BLaER1 (cell line): ENCODE results near the gene SMAD4.

Source experiments
- H3K27ac ChIP-seq: shearing (Covaris generic); formaldehyde crosslinking; 2 replicates; pipeline ENCODE4 v1.8.1; 2022
- H3K27me3 ChIP-seq: shearing (Covaris generic); formaldehyde crosslinking; 2 replicates; pipeline ENCODE4 v1.8.1; 2022
- H3K36me3 ChIP-seq: shearing (Covaris generic); formaldehyde crosslinking; 2 replicates; pipeline ENCODE4 v1.8.1; 2022
- H3K4me1 ChIP-seq: shearing (Covaris generic); formaldehyde crosslinking; 2 replicates; pipeline ENCODE4 v1.8.1; 2022
- H3K4me2 ChIP-seq: shearing (Covaris generic); formaldehyde crosslinking; 2 replicates; pipeline ENCODE4 v1.8.1; 2022
- H3K4me3 ChIP-seq: shearing (Covaris generic); formaldehyde crosslinking; 2 replicates; pipeline ENCODE4 v1.8.1; 2022
- H3K9ac ChIP-seq: shearing (Covaris generic); formaldehyde crosslinking; 2 replicates; pipeline ENCODE4 v1.8.1; 2022
- H3K9me3 ChIP-seq: shearing (Covaris generic); formaldehyde crosslinking; 2 replicates; pipeline ENCODE4 v1.8.1; 2022
- H4K20me1 ChIP-seq: shearing (Covaris generic); formaldehyde crosslinking; 2 replicates; pipeline ENCODE4 v1.8.1; 2022
- Cebpa-rat ChIP-seq: shearing (Covaris generic); IDR thresholded peaks from 2 replicates; pipeline ENCODE4 v1.8.1; 2022

Gene SMAD4

GRCh38 chr18:51120809-51121596, 91.0 kb downstream of the SMAD4 start:
- Histone ChIP-seq H4K20me1 (no peaks in the 10 kb centered on the region), H3K27me3 (no peaks in the 10 kb centered on the region), H3K36me3 (no peaks in the 10 kb centered on the region), H3K4me2 (no peak overlapping the region), H3K27ac (no peak overlapping the region), H3K9ac (no peak overlapping the region), H3K9me3 (peaks cover 61% of the 10 kb centered on the region), H3K4me3 (no peak overlapping the region), H3K4me1 (no peaks in the 10 kb centered on the region)
- no peak for TF ChIP-seq Cebpa-rat

DNA sequence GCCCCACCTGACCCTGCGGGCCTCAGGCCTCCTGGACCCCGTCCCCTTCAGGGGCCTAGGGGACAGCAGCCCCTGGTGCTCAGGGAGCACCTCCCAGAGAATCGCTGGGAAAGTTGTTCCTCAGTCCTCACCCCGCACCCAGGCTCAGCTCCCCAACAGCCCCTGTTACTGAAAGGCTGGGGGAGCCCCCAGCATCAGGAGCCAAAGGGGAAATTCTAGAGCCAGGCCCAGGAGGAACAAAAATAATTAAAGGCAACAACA, 91.5 kb downstream of the SMAD4 start:
- Histone ChIP-seq H4K20me1 (no peaks in the 10 kb centered on the region), H3K9ac (no peak overlapping the region), H3K9me3 (peaks cover 61% of the 10 kb centered on the region), H3K27ac (no peak overlapping the region), H3K4me1 (no peaks in the 10 kb centered on the region), H3K27me3 (no peaks in the 10 kb centered on the region), H3K4me3 (no peak overlapping the region), H3K36me3 (no peaks in the 10 kb centered on the region), H3K4me2 (no peak overlapping the region)
- TF ChIP-seq Cebpa-rat: no peak

DNA sequence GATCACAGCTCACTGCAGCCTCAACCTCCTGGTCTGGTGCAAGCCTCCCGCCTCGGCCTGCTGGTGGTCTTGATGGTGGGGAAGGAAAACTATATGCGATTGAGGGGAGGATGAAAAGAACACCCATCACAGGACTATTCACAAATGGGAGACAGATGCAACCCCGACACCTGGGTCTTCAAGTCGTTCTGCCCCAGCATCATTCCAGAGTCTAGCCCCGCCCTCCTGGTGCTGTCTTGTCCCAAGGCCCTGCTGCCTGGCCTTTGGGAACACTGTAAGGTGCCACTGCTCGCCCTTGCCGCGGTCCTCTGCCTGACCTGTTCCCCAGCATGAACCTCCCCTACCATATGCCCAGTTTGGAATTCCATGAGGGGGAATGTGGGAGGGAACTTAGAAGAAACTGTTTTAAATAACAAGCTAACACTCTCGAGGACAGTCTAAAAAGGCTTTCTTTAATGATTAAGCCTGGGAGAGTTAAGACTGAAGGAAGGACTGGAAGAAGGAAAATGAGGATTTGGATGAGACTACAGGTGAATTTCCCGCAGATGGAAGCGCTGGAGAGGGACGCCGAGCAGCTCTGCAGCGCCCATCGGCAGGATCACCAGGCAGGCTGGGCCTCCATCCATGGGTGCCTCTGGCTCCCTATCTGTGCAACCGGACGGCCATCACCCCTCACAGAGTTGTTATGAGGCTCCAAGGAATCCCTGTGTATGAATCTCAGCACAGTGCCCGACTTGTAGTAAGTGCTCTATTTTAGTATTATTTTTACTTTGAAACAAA, 92.4 kb downstream of the SMAD4 start:
- no peaks in the 10 kb centered on the region for H3K36me3 ChIP-seq
- no peak overlapping the region for H3K9ac ChIP-seq
- no peak for TF ChIP-seq Cebpa-rat
- no peaks in the 10 kb centered on the region for H3K4me1 ChIP-seq
- H3K27ac ChIP-seq: no peak overlapping the region
- no peak overlapping the region for H3K4me3 ChIP-seq
- peaks cover 55% of the 10 kb centered on the region for H3K9me3 ChIP-seq
- no peaks in the 10 kb centered on the region for H4K20me1 ChIP-seq
- no peaks in the 10 kb centered on the region for H3K27me3 ChIP-seq
- no peak overlapping the region for H3K4me2 ChIP-seq

DNA sequence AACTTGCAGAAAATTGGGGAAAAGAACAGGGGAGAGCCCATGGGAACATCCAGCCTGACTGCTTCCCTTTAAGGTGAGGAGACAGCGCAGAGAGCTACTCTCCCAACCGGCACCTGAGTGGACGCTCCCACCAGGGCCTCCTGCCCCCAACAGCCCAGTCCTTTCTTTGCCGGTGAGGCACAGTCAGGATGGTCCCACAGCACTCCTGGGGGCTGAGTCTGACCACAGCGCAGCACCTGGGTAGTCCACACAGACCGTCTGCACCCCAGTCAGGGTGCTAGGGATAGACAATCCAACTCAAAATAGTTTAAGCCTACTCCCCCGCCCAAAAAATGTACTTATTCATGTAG, 93.0 kb downstream of the SMAD4 start:
- Histone ChIP-seq H3K27ac (no peak overlapping the region), H3K9ac (no peak overlapping the region), H3K36me3 (no peaks in the 10 kb centered on the region), H3K4me3 (no peak overlapping the region), H3K4me1 (no peaks in the 10 kb centered on the region), H3K4me2 (no peak overlapping the region), H3K9me3 (peaks cover 50% of the 10 kb centered on the region), H4K20me1 (no peaks in the 10 kb centered on the region), H3K27me3 (no peaks in the 10 kb centered on the region)
- no peak for TF ChIP-seq Cebpa-rat

- Histone ChIP-seq H3K9ac (no peak overlapping the region), H3K36me3 (no peaks in the 10 kb centered on the region), H3K27ac (no peak overlapping the region), H4K20me1 (no peaks in the 10 kb centered on the region), H3K4me2 (no peak overlapping the region), H3K4me3 (no peak overlapping the region), H3K27me3 (no peaks in the 10 kb centered on the region), H3K4me1 (no peaks in the 10 kb centered on the region), H3K9me3 (peaks cover 46% of the 10 kb centered on the region)
- TF ChIP-seq Cebpa-rat: no peak
Measured at GRCh38 chr18:51123481-51123880, 93.5 kb downstream of the SMAD4 start.

DNA sequence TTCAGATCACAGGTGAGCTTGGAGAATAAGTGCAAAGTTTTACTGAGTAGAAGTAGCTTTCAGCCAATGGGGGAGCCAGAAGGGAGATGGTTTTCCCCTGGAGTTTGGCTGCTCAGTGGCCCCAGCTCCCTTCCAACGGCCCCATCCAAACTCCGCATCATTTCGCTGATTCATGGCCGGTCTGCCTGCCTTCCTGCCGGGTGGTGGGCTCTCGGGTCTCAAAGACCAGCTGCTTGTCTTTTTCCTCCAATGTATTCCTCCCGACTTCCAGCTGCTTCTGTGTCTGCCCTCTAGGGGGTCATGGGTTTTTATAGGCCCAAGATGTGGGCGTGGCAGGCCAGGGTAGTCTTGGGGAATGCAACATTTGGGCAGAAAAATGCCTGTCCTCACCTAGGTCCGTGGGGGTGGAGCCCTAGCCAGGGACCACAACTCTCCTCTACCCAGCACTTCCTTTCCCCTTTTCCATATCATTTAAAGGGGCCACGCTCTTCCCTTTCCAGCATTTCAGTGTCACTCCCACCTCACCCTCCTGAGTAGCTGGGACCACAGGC, 94.0 kb downstream of the SMAD4 start:
- peaks cover 42% of the 10 kb centered on the region for H3K9me3 ChIP-seq
- H3K4me1 ChIP-seq: no peaks in the 10 kb centered on the region
- H3K36me3 ChIP-seq: no peaks in the 10 kb centered on the region
- no peak overlapping the region for H3K4me2 ChIP-seq
- no peaks in the 10 kb centered on the region for H3K27me3 ChIP-seq
- no peak overlapping the region for H3K9ac ChIP-seq
- no peaks in the 10 kb centered on the region for H4K20me1 ChIP-seq
- H3K4me3 ChIP-seq: no peak overlapping the region
- no peak overlapping the region for H3K27ac ChIP-seq
- TF ChIP-seq Cebpa-rat: no peak

DNA sequence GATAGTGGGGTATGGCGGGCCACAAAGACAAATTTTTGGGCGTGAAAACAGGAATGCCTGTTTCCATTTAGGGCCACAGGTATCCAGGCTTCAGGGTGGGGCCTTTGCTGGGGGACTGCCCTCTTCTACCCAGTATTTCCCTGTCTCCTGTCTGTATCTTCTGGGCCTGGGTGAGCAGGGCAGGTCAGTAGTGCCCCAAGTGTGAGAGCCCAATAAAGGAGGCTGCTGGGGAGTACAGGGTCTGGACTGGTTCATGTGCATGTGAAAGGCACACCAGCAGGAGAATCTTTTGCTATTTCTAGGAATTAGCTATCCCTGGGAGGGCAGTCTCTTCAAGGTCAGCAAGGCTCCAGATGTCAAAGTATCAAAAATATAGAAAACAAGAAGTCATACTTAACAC, 96.0 kb downstream of the SMAD4 start:
- Histone ChIP-seq H3K4me1 (no peaks in the 10 kb centered on the region), H3K27me3 (no peaks in the 10 kb centered on the region), H4K20me1 (no peaks in the 10 kb centered on the region), H3K9me3 (peaks cover 22% of the 10 kb centered on the region), H3K36me3 (no peaks in the 10 kb centered on the region), H3K4me2 (no peak overlapping the region), H3K4me3 (no peak overlapping the region), H3K9ac (no peak overlapping the region), H3K27ac (no peak overlapping the region)
- no peak for TF ChIP-seq Cebpa-rat

DNA sequence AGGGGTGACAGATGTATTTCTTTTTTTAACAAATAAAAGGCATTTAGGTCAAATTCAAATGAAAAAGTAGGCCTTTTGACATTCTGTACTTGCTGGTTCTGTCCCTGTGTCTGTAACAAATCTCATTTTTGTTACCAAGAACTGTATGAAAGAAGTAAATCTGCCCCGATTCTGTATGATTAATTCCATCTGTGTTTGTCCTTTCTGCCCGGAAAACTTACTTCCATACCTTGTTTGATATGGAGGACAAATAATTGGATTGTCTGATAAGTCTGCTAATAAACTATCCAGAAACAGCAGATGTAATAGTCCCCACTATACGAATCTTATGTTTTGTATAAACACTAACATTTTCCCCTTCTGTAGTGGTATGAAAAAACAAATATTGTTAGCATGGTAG, 97.7 kb downstream of the SMAD4 start:
- Histone ChIP-seq H3K36me3 (no peaks in the 10 kb centered on the region), H3K9me3 (peaks cover 5% of the 10 kb centered on the region; the same call in 1 of the 2 replicates), H3K4me3 (no peak overlapping the region), H3K9ac (no peak overlapping the region), H3K4me2 (no peak overlapping the region), H3K27ac (no peak overlapping the region), H3K27me3 (no peaks in the 10 kb centered on the region), H3K4me1 (no peaks in the 10 kb centered on the region), H4K20me1 (no peaks in the 10 kb centered on the region)
- no peak for TF ChIP-seq Cebpa-rat

DNA sequence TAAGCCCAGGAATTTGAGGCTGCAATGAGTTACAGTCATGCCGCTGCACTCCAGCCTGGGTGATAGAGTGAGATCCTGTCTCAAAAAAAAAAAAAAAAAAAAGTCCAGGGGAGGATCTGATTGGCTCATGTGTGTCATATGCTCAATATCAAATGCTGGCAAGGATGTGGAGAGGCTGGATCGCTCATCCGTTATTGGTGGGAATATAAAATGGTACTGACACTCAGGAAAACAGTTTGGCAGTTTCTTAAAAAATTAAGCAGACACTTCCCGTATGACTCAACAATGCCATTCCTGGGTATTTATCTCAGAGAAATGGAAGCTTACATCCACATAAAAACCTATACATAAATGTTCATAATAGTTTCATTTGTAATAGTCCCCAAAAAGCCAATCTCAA, 98.5 kb downstream of the SMAD4 start:
- no peaks in the 10 kb centered on the region for H4K20me1 ChIP-seq
- no peak overlapping the region for H3K27ac ChIP-seq
- no peak overlapping the region for H3K9ac ChIP-seq
- no peak for TF ChIP-seq Cebpa-rat
- H3K4me3 ChIP-seq: no peak overlapping the region
- H3K4me2 ChIP-seq: no peak overlapping the region
- no peaks in the 10 kb centered on the region for H3K4me1 ChIP-seq
- no peaks in the 10 kb centered on the region for H3K27me3 ChIP-seq
- H3K36me3 ChIP-seq: no peaks in the 10 kb centered on the region
- no peaks in the 10 kb centered on the region; the same call in 1 of the 2 replicates for H3K9me3 ChIP-seq

GRCh38 chr18:51132256-51132935, 102.4 kb downstream of the SMAD4 start:
- H3K4me3 ChIP-seq: no peak overlapping the region
- no peaks in the 10 kb centered on the region for H4K20me1 ChIP-seq
- no peaks in the 10 kb centered on the region for H3K27me3 ChIP-seq
- H3K4me1 ChIP-seq: no peaks in the 10 kb centered on the region
- no peak overlapping the region for H3K4me2 ChIP-seq
- no peaks in the 10 kb centered on the region for H3K36me3 ChIP-seq
- no peak for TF ChIP-seq Cebpa-rat
- H3K9me3 ChIP-seq: no peaks in the 10 kb centered on the region; the same call in 1 of the 2 replicates
- no peak overlapping the region for H3K27ac ChIP-seq
- H3K9ac ChIP-seq: no peak overlapping the region
